Suppressor macrophage treated with lipopolysaccharide for 1 hour (primary cell): ENCODE measurements around the gene NCKAP5.

Source experiments
- DNase-seq, 3 donors: peaks; one replicate each; pipeline ENCODE4 v3.0.0-alpha.2; 2020 to 2022

Gene NCKAP5

DNA sequence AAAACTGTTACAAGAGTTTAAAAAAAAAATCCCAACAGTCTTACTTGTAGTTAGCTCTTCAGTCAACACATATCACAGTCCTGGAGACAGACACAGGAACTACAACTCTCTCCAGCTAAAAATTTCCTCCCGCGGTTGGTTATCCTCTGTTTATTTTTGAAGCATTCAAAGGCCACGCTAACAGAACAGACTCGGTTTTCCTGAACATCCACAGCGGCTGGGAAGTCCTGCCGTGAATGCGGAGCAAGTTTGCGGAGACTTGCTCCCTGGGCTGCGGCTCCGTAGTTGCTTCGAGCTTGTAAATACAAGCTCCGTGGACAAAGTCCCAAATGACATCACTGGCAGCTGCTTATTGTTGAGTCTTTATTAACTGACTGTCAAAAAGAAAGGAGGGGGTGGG is at the start of gene NCKAP5:
TSS of gene NCKAP5 (minus strand) at position 292 of the 400 bp plus-strand sequence. CDS start 50,937 bp downstream, outside the sequence.
- no peak for DNase-seq

DNA sequence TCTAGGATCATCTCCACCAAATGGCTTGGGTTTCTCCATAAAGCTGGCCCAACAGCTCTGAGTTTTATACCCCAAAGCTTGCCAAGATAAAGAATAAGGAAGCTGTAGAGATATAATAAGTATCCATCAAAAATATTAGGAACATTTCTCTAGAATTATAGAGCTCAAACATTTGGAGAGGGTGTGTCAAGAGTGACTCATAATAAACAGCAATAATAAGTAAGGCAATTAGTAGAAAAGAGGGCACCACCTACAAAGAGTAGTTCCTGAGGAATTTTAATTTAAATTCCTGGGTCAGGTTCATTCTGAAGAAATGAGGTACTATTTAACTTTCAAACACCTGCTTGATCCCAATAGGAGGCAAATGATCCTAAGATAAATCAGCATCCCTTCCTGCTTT is 41.4 kb upstream of the NCKAP5 start:
- no peak for DNase-seq

DNA sequence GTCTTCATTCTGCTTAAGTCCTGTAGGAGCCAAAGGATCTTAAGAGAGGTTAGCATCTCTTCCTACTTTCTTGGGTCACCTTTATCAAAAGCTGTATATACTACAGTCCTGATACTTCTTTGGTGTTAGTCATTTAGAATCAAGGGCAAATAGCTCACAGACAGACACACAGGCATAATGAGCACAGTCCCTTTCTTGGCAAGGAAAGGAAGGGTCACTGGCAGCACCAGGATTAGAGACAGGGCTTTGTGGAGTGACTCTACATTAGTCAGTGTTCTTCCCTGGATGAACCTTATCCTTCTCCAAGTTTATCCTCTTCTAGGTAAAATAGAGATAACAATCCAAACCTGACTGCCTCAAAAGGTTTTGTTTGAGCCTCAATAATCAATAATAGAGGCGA is 40.0 kb upstream of the NCKAP5 start:
- no peak for DNase-seq

DNA sequence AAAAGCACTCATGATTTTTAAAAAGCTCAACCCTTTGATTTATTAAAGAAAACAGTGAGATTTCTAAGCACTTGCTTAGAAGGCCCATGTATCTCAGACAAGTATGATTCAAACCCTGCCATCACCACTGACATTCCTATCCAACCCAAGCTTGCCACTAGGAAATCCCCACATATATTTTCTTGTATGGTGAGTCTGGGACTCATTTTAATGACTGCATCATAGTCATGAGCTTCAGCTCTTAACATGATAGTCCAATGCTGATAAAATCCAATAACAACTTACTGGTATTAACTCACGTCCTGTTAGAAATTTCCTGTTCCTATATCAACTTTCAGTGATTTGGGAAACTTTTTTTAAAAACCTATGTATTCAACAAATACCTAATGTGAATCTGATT is 39.4 kb upstream of the NCKAP5 start:
- DNase-seq: no peak

DNA sequence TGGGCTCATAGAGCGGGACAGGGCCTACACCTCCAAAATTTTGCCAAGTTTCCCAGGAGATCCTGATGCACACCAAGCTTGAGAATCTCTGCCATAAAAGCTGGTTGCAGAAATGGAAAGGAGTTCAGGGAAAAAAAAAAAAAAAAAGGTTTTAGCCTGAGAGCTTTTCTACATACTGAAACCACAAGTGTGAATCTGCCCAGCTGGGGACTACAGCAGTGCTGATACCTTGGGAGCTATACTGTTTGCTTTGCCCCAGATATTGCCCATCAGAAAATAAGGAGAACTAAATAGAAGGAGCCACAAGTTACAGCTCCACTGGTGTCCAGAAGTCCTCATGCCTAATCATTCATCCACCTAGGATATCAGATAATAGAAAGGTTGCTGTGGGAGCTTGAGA is 38.4 kb upstream of the NCKAP5 start:
- no peak for DNase-seq

DNA sequence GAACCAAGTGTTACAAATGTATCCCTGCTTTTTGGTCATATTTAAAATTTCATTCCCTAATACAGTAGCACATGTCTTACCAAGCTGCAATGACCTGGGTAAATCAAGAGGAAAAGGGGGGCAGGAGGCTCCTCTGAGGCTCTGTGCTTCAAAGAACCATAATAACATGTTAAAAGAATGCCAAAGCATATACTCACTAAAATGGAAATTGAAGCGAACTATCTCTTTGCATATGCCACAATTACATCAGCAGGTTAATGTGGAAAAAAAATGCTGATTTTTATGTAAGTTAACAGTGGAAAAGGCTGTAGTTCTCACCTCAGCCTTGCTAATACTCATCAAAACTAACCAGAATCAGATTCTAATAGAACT is 37.5 kb upstream of the NCKAP5 start:
- no peak for DNase-seq

DNA sequence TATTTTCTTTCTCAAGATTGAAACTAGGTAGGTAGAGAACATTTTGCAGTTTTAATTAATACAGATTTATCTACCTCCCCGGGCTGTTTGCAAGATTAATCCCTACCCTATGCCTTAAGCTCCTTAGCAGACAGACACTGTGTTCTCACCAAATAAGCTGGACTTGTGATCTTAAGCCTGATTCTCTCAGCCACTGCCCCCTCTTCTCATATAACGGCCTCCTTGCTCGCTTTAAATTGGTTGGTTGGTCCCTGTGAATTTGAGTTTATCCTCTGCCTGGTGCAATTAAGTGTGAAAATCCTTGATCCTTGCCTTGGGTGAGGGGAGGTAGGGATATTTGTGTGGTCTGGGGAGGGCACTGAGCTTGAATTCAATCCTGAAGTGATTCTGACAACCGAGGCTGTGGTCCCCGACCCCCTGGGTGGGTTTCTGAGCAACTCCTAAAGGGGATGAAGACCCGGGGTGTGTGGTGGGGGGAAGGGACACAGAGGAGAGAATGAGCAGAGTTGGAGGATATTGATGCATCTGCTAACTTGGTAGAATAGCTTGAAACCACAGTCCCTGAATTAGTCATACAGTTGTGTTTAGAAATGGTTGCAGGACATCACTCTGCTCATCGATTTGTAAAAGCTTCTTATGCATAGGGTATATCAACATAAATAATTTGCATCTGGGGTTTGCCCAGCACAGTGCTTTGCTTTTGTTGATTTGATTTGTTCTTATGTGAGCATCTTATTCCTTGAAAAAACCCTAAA is 36.9 kb upstream of the NCKAP5 start:
- no peak for DNase-seq

DNA sequence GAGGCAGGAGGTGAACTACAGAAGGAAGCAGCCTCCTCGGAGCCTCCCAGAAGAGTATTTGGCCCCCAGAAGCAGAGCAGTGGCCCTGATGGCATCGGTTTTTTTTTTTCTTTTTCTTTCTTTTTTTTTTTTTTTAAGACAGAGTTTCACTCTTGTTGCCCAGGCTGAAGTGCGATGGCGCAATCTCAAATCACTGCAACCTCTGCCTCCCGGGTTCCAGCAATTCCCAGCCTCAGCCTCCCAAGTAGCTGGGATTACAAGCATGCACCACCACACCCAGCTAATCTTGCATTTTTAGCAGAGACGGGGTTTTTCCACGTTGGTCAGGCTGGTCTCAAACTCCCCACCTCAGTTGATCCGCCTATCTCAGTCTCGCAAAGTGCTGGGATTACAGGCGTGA is 34.8 kb upstream of the NCKAP5 start:
- no peak for DNase-seq

DNA sequence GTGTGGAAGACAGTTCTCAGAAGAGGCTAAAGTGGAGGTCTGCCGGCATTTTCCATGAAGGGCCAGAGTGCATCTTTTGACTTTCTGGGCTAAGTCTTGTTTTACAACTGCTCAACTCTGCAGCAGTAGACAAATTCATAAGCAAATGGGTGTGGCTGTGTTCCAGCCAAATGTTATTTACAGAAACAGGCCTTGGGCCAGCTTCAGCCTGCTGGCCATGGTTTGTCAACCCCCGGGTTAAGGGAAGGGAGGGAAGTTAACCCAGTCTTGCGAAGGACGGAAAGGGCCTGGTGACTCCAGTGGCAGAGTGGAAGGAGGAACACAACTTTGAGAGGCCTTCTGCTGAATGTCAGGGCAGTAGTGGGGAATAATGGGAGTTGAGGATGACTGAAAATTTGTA is 34.3 kb upstream of the NCKAP5 start:
- DNase-seq: no peak

DNA sequence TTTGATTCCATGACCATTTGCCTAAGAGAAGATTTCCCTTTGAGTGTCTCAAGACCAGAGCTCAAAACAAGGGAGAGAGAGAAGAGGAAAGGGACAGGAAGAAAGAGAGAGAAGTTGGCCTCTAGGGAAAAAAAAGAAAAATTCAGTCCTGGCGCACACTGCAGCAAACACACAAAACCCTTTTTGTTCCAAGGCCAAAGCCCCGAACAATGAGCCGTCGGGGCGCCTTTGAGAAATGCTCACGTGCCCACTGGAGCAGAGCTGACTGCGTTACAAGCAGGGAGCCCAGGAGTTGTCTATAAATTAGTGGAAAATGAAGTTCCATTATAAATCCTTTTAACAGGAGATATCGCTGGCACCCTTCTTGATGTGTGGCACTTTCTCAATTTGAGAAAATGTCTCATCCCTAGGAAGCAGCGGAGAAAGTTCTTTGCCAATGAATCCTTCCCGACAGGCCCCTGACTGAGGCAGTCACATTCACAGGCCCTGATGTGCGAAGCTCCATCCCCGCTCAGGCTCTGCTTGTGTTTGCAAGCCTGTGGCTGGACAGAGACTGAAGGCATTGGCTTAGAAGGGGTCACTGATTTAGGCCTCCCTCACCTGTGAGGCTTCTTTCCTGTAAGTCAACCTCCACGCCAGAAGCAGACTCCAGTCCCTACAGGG is 32.1 kb upstream of the NCKAP5 start:
- no peak for DNase-seq

DNA sequence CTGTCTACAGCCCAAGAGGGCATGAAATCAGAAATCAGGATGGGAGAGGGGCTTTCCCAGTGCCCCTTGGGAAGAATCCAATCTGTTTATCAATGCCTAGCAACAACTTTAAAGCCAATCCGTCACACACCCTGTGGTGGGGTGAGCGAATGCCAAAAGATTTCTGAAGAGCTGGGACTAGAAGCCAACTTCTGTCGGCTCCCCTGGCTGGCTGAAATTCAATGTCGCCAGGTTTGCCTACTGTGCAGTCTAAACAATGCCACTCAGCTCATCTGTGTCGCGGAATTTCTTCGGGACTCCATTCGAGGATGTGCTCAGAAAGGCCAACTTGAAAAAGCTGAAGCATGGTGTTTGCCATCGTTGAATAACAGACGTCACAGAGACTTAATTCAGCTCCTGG is 31.5 kb upstream of the NCKAP5 start:
- DNase-seq: no peak

DNA sequence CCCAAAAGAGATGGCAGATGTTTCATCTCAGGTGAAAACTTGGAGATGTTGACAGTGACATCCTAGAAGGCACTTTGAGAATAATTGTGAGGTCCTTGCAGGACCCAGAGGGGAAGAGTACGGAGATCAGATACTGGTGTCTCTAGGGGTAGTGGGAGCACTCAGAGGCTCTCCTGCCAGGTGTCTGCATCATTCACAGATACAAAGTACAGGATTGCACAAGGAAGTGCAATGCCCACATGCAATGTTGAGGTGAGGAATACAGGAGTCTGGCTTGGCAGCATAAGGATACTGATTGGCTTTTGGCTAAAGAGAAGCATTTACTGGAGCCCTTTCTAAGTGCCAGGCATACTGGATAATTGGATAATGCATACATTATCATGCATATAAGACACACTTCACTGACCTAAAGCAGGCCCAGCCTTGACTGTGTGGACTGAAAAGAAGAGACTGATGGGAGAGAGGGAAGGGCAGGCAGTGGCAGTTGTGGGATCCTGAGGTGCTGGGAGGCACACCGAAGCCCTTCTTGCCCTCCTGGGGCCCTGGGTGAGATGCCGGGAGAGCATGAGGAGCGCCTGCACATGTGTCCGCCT is 31.0 kb upstream of the NCKAP5 start:
- DNase-seq: no peak

DNA sequence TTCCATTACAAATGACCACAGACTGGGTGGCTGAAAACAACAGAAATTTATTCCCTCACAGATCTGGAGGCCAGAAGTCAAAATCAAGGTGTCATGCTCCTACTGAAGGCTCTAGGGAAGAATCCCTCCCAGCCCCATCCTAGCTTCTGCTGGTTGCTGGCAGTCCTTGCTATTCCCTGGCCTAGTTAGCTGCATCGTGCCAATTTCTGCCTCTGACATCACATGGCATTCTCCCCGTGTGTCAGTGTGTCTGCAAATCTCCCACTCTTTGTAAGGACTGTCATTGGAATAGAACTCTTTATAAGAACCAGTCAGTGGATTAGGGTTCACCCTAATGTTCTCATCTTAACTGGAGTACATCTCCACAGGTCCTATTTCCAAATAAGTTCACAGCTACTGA is 30.5 kb upstream of the NCKAP5 start:
- no peak for DNase-seq

DNA sequence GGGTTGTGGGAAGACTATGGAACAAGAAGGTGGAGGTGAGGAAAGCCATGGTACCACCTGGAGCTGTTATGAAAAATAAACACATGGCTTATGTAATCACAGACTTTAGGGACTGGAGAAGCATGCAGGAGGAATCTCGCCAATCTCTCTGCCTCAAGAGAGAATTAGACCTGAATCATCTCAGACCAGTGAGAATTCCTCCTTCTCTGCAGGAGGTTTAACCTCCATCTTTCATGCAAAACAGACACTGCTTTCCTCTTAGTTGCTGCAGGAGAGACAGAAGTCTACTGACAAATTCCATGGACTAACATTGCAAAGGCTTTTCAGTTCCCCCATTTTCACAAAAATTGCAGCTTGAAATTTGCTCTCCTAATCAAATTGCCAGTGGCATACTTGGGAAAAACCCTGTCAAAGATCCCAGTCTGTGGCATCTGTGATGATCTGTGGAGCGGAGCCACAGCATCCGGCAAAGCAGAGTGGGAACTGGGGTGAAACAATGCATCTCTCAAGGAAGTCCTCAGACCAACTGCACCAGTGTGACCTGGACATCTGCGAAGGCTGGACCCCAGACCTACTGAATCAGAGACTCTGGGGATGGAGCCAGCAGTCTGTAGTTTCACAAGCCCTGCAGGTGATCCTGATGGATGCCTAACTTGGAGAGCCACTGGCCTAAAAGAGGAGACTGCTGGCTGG is 28.6 kb upstream of the NCKAP5 start:
- DNase-seq: no peak

DNA sequence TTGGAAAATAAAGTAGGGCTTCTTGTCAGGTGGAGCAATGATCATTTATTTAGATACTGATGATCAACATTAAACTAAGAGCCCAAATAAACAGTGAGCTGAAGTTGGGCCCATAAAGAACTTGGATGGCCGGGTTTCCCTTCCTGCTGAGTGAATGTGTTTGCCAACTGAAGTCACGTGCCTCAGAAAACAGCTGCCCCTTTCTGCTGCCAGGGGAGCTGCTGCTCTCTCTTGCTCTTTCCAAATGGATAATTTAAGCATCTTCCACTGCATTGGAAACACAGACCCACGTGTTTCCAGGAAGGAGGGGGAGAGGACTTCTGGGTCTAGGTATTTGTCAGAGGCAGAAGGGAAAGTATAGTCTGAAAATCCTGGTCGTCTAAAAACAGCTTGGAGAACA is 22.9 kb upstream of the NCKAP5 start:
- DNase-seq: no peak

DNA sequence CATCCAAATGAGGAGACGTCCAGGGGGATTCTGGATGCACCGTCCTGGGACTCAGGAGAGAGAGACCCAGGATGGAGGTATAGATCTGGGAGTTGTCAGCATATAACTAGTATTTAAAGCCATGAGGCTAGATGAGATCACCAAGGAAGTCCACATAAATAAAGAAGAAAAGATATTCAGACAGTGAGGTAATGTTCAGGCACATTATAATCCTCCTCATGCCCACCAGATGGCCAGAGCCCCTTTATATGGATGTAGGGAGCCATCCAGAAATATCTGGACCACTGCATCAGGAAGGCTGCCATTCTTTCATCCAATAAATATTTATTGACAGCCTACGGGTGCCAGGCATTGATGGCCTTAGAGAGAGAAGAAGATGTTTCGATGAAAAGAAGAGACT is 21.2 kb upstream of the NCKAP5 start:
- no peak for DNase-seq

DNA sequence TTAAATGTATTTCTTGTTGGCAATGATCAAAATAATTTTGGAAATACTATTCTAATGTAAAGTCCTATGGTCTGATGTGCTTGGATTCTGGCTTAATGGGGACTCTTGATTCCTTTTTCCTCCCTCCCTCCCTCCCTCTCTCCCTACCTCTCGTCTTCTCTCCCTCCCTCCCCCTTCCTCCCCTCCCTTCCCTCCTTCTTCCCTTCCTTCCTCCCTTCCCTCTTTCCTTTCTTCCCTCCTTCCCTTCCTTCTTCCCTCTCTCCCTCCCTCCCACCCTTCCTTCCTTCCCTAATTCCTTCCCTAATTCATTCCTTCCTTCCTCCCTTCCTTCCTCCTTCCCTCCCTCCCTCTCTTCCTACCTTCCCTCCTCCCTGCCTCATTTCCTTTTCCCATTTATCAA is 19.9 kb upstream of the NCKAP5 start:
- DNase-seq: no peak

DNA sequence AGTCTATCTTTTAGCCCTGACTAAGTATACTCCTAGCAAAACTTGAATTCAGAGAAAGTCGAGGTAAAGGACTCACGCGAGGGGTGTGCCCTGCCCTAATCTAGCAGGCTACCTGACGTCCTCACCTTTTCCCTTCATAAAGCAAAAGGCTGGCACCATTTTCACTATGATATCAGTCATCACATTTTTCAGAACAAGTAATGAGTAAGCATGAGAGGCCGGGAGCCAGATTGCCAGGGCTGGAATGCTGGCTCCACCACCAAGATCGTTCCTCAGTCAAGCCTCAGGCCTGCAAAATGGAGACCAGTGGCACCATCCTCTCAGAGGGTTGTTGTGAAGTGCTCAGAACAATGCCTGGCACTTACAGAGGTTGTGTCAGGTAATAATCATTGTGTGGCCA is 18.7 kb upstream of the NCKAP5 start:
- no peak for DNase-seq

DNA sequence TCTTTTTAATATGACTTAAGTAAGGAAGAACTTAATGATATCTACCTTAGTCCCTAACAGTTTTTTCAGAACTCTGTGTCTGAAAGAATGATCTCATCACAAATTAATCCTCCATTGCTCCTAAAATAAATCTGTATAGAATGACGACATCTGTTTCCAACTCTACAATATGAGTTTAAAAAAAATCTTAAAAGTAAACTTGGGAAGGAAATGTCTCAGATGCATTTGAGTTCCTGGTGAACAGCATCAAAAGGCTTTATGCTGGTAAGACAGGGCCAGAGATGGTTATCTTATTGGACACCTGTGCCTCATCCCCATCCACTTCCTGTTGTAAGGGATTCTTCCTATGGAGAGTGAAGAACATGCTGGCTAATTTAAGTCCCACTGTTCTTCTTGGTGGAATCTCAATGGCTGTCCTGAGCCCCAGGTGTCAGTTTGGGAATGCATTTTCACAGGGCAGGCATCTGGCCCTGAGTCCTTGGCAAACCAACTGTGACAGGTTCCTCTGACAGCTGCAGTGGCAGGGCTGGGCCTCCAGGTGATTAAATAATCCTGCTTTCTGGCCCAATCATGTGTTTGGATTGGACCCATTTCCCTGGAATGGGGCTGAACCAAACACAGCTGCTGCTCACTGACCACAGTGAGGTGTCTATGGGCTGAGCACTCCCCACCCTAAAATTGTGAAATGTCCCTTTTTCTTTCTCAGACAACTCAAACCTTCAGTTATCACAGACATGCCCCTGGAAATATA is 12.9 kb upstream of the NCKAP5 start:
- no peak for DNase-seq

DNA sequence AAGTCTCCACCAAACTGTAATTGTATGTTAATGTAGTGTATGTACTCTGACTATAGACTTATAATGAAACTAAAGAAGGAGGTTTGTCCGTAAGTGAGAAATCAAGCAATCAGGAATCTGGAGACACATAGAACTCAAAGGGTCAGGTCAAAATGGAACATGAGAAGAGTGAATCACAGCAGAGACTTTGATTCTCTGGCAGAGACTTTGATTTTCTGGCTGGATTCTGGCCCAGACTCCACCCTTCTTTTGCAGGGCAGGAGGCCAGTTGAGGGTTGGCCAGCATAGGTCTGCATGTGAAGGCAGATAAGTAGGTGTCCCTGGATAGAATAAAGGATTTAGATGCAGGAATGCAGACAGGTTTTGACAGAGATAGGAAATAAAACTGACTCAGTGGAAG is 11.0 kb upstream of the NCKAP5 start:
- DNase-seq: no peak

DNA sequence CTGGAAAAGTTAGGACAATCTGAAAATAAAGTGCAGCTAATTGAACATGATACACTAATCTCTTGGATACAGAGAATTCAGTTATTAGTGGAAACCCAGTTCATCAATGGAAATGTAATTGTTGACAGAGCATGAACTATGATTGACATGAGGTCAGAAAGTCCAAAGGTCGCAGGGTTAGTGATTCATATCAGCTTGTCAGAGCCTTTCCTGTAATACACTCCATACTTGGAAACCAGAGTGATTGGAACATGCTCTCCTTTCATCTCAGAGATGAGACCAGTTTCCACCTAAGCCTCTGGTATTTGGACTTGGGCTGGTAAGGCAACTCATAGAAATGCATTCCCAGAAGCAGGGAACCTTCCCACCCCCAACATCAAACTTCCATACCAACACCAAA is 8.5 kb upstream of the NCKAP5 start:
- no peak for DNase-seq

DNA sequence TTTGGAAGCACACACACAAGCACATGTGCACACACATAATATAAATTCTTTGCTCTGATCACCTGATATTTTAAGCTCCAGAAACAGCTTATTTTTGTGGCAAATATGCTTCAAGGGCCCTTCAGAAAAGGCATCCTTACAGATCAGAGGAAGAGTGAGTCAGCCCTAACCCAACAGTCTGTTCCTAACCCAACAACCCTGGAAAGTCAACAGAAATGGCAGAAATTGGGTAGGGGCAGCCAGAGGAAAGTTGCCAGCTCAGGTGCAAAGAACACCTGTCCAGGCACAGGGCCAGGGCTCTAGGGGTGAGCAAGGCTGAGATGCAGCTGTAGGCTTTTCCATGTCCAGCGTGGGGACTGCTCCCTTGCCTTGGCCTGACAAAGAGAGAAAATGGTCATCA is 6.4 kb upstream of the NCKAP5 start:
- DNase-seq: no peak

DNA sequence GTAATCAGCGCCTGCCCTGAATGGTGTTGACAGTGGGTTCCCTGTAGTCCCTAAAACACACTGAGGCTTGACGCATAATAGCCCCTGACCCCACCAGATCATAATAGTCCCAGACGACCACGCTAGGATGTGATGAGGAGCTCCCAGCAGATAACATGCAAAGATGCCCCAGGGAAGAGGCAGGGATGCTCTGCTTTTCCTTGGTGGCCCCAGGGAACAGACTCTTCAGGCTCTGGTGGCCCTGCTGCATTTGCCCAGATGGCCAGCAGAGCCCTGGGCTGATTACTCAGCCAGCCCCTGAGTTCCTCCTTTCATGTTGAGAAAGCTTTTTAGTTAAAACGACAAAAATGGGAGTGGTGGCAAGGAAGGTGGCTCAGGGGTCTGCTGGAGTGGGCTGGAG is 5.9 kb upstream of the NCKAP5 start:
- DNase-seq: no peak
